Gastrocnemius medialis (tissue), 4 donors: ENCODE measurements around the gene KCNK15. TPM values are rescaled to one million over a fixed set of nuclear protein-coding genes. Genes with fewer than 3 reads are reported as not detected.
"Not testable (repeated sequence)": the region's sequence is repeated elsewhere in the genome, so short reads cannot be mapped to it uniquely, and the experiment has no call there.

ENCODE experiments used
- ATAC-seq, 2 donors: fragments of 150-250 bp; one replicate each; pipeline ENCODE4 v1.9.1; 2016
- DNase-seq, 2 donors: peaks; one replicate each; pipeline ENCODE4 v3.0.0-alpha.2; 2019
- H3K27ac ChIP-seq, 4 donors: fragments of 200-600 bp; sonication (generic); 1 replicate in 1 of 4; 2 replicates in 3 of 4; pipeline ENCODE4 v1.5.1; 2016 to 2018; ENCODE audit warnings: mild to moderate bottlenecking in 2 of 4, moderate library complexity in 1 of 4
- H3K27me3 ChIP-seq, 3 donors: fragments of 200-600 bp; sonication (generic) in 2 of 3; 1 replicate in 1 of 3; 2 replicates in 2 of 3; pipeline versions ENCODE4 v1.5.1 to v1.6.0; 2016 to 2019; ENCODE audit warnings: mild to moderate bottlenecking in 1 of 3, moderate library complexity in 1 of 3
- H3K36me3 ChIP-seq, 2 donors: fragments of 200-600 bp; sonication (generic) in 1 of 2; one replicate each; pipeline ENCODE4 v1.5.1; 2017 to 2018
- H3K4me1 ChIP-seq, 2 donors: fragments of 200-600 bp; sonication (generic) in 1 of 2; one replicate each; pipeline ENCODE4 v1.5.1; 2016 to 2017; ENCODE audit warnings: mild to moderate bottlenecking in 2 of 2
- H3K4me3 ChIP-seq, 4 donors: fragments of 200-600 bp; sonication (generic) in 3 of 4; 1 replicate in 1 of 4; 2 replicates in 3 of 4; pipeline ENCODE4 v1.5.1; 2016 to 2019; ENCODE audit warnings: mild to moderate bottlenecking in 2 of 4
- H3K9me3 ChIP-seq, 3 donors: fragments of 200-600 bp; sonication (generic) in 2 of 3; 1 replicate in 1 of 3; 2 replicates in 2 of 3; pipeline ENCODE4 v1.5.1; 2016 to 2019
- CTCF ChIP-seq, 5 experiments: fragments of 450-650 bp in 3 of 5; fragments of 200-600 bp in 2 of 5; sonication (generic) in 2 of 5; IDR thresholded peaks in 4 of 5; conservative IDR thresholded peaks in 1 of 5; 1 replicate in 4 of 5; 2 replicates in 1 of 5; pipeline ENCODE4 v1.5.1; 2016 to 2019; ENCODE audit warnings: antibody characterized with exemption in 5 of 5, mild to moderate bottlenecking in 3 of 5, moderate library complexity in 3 of 5
- POLR2A ChIP-seq, 2 donors: fragments of 450-650 bp; IDR thresholded peaks; one replicate each; pipeline ENCODE4 v1.6.1; 2017; ENCODE audit warnings: antibody characterized with exemption in 2 of 2, mild to moderate bottlenecking in 2 of 2, moderate library complexity in 2 of 2
- in situ Hi-C, 4 donors: fragments of 200-750 bp; cut with MboI; loops; one replicate each; pipeline versions ENCODE4 v1.15.0 to v1.8.0; 2017; ENCODE audit warnings: low sequenced_read_pairs in 4 of 4
- intact Hi-C: fragments of 100-400 bp; cut with DNase I; formaldehyde crosslinking; loops from one replicate; pipeline ENCODE4 v1.15.1; 2023; ENCODE audit warnings: low total_unique reads
- total RNA-seq, 4 donors: library from RNA; depleted of rRNA; stranded (reverse); fragments of >200 nt; gene quantifications; one replicate each; pipeline versions ENCODE4 v1.1.0 to v1.2.3, GENCODE V29; 2016

The KCNK15 gene
- under 1 TPM in 1 of 4 donors, not detected in 3; 0.20 TPM for total RNA-seq

- Histone ChIP-seq H3K36me3 (no peaks in the 10 kb centered on the region), H3K27me3 (peaks cover 10 to 13% (median 12%) of the 10 kb centered on the region in 3 donors), H3K9me3 (no peaks in the 10 kb centered on the region), H3K4me3 (peak within 1 kb of the TSS; percentile 57 to 72 (median 60)), H3K27ac (peak within 1 kb of the TSS in 3 of 4 donors; percentile 29 to 39 (median 38)), H3K4me1 (peaks cover 0 to 10% of the 10 kb centered on the region in 2 donors)
- TF ChIP-seq POLR2A (IDR thresholded peaks at IDR 0.05) (peak in 1 of 2 donors; percentile 14), CTCF (IDR thresholded peaks at IDR 0.05 in 4 of 5, conservative IDR thresholded peaks at IDR 0.05 in 1 of 5) (no peak)
- in situ Hi-C loops: loop anchor here (10.0 to 25.0 kb wide), 3 partner anchors 119 to 533 kb away; partner anchors contain the start of gene OSER1 (in 2 of the 4)
- intact Hi-C loops: no loop called here
- peak; percentile 8 to 32 for ATAC-seq
- DNase-seq: no peak
These were observed at the start of gene KCNK15 for GRCh38 chr20:44745598-44746366. Gene KCNK15 (plus strand): TSS chr20:44745865. CDS start chr20:44745911, 46 bp downstream.

- H3K4me1 ChIP-seq: peaks cover 27 to 41% of the 10 kb centered on the region in 2 donors
- no peaks in the 10 kb centered on the region for H3K36me3 ChIP-seq
- TF ChIP-seq CTCF (IDR thresholded peaks at IDR 0.05 in 4 of 5, conservative IDR thresholded peaks at IDR 0.05 in 1 of 5) (no peak), POLR2A (IDR thresholded peaks at IDR 0.05) (no peak)
- no peak overlapping the region for H3K4me3 ChIP-seq
- peak overlapping the region; percentile 47 to 83 (median 66) for H3K27ac ChIP-seq
- no peaks in the 10 kb centered on the region for H3K27me3 ChIP-seq
- ATAC-seq (no peak), DNase-seq (no peak)
- in situ Hi-C loops: no loop called here
- intact Hi-C loops: no loop called here
- H3K9me3 ChIP-seq: no peaks in the 10 kb centered on the region
These were observed 49.4 kb upstream of the KCNK15 start for GRCh38 chr20:44696315-44696714.

- Histone ChIP-seq H3K27ac (peak overlapping the region in 1 of 4 donors; percentile 70), H3K4me1 (peaks cover 29 to 40% of the 10 kb centered on the region in 2 donors)
- in situ Hi-C loops, H3K36me3 ChIP-seq, H3K9me3 ChIP-seq, H3K27me3 ChIP-seq, H3K4me3 ChIP-seq, DNase-seq, ATAC-seq, intact Hi-C loops: not testable (repeated sequence)
These were observed 48.6 kb upstream of the KCNK15 start for GRCh38 chr20:44697041-44697440.

- no peaks in the 10 kb centered on the region for H3K27me3 ChIP-seq
- no peaks in the 10 kb centered on the region for H3K36me3 ChIP-seq
- intact Hi-C loops: no loop called here
- H3K9me3 ChIP-seq: no peaks in the 10 kb centered on the region
- H3K4me3 ChIP-seq: no peak overlapping the region
- in situ Hi-C loops: no loop called here
- DNase-seq: no peak
- H3K27ac ChIP-seq: peak overlapping the region in 1 of 4 donors; percentile 12
- no peak for ATAC-seq
- TF ChIP-seq POLR2A (IDR thresholded peaks at IDR 0.05): no peak
- no peak for TF ChIP-seq CTCF (IDR thresholded peaks at IDR 0.05 in 4 of 5, conservative IDR thresholded peaks at IDR 0.05 in 1 of 5)
- H3K4me1 ChIP-seq: peaks cover 29 to 39% of the 10 kb centered on the region in 2 donors
These were observed 47.3 kb upstream of the KCNK15 start for GRCh38 chr20:44698351-44698750.

- H3K27ac ChIP-seq: no peak overlapping the region
- H3K36me3 ChIP-seq: no peaks in the 10 kb centered on the region
- intact Hi-C loops: no loop called here
These were observed 45.4 kb upstream of the KCNK15 start for GRCh38 chr20:44700306-44700705.

More at GRCh38 chr20:44700306-44700705, 45.4 kb upstream of the KCNK15 start:
- no peak overlapping the region for H3K4me3 ChIP-seq
- peaks cover 30 to 37% of the 10 kb centered on the region in 2 donors for H3K4me1 ChIP-seq
- no peaks in the 10 kb centered on the region for H3K27me3 ChIP-seq
- ATAC-seq (no peak), DNase-seq (no peak)
- in situ Hi-C loops: no loop called here
- no peak for TF ChIP-seq CTCF (IDR thresholded peaks at IDR 0.05 in 4 of 5, conservative IDR thresholded peaks at IDR 0.05 in 1 of 5)
- no peak for TF ChIP-seq POLR2A (IDR thresholded peaks at IDR 0.05)
- H3K9me3 ChIP-seq: no peaks in the 10 kb centered on the region
